OCI-LY1 (cell line): ENCODE results near the gene KLC1.

Experiments used
- CTCF ChIP-seq: fragments of 200-600 bp; sonication (generic), shearing (Covaris generic); IDR thresholded peaks from 2 replicates; pipeline ENCODE4 v1.5.1; 2017; ENCODE audit warnings: mild to moderate bottlenecking, antibody characterized with exemption, low read length, moderate library complexity, mixed read lengths
- EZH2 ChIP-seq: fragments of 200-600 bp; sonication (generic), shearing (Covaris generic); IDR thresholded peaks from 2 replicates; pipeline ENCODE4 v1.8.0; 2017; ENCODE audit warnings: borderline replicate concordance, mixed run types, mild to moderate bottlenecking, antibody characterized with exemption, low read length, moderate library complexity, mixed read lengths

DNA sequence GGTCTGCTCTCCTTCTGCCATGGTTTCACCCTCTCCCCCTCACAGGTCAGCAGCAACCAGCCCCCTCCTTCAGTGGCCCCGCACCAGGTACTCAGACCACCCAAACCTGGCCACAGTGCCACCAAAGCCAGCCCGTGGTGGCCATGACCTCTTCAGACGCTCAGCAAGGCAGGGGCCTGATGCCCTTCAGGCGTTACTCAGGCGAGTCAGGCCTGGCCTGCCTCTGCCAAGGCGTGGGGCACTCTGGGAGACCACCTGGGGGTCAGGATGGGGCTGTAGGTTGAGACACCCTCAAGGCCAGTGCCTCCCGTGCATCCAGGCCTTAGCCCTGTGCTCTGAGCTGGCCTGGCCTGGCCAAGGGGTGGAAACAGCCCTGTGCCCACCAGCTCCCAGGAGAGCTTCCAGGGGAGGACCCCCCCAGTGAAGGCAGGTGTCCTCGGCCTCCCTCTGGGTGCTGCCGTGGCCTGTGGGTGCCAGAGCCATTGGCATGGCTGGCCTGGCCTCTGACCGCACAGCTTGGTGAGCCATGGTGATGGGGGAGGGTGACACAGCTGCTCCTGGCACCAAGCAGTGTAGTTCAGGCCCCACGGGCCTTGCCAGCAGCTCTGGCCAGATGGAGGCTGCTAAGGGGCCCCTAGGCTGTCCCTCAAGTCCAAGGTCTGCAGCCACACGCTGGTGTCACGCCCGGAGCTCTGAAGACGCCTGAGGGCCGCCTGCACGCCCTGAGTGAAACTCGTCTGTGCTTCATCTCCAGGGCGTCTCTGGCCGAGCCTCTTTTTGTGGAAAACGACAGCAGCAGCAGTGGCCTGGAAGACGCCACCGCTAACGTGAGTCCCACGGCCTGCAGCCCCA, 71.1 kb downstream of the KLC1 start:
- no peak for TF ChIP-seq CTCF
- TF ChIP-seq EZH2 = no peak
